Muscle layer of duodenum (tissue), 2 donors: ENCODE results near the gene TNFAIP3.
"Not testable (repeated sequence)": the region's sequence is repeated elsewhere in the genome, so short reads cannot be mapped to it uniquely, and the experiment has no call there.

Experiments used
- H3K27ac ChIP-seq: one replicate; pipeline ENCODE4 v1.7.0; 2013; ENCODE audit warnings: mild to moderate bottlenecking, low read length
- H3K27me3 ChIP-seq: one replicate; pipeline ENCODE4 v1.7.0; 2013; ENCODE audit warnings: low read depth, mild to moderate bottlenecking, control low read depth, low read length
- H3K36me3 ChIP-seq, 2 donors: one replicate each; pipeline ENCODE4 v1.7.0; 2013; ENCODE audit warnings: low read length in 2 of 2, control low read depth in 1 of 2, mild to moderate bottlenecking in 1 of 2; ENCODE audit not compliant: insufficient read depth in 2 of 2, control insufficient read depth in 1 of 2
- H3K4me1 ChIP-seq, 2 donors: one replicate each; pipeline ENCODE4 v1.7.0; 2013; ENCODE audit warnings: low read length in 2 of 2, mild to moderate bottlenecking in 2 of 2, control low read depth in 1 of 2, moderate library complexity in 1 of 2; ENCODE audit not compliant: insufficient read depth in 2 of 2, control insufficient read depth in 1 of 2
- H3K4me3 ChIP-seq, 2 donors: one replicate each; pipeline ENCODE4 v1.7.0; 2013; ENCODE audit warnings: low read length in 2 of 2, low read depth in 1 of 2, mild to moderate bottlenecking in 1 of 2
- H3K9me3 ChIP-seq, 2 donors: one replicate each; pipeline ENCODE4 v1.7.0; 2013; ENCODE audit warnings: low read length in 2 of 2, control low read depth in 1 of 2, mild to moderate bottlenecking in 1 of 2; ENCODE audit not compliant: control insufficient read depth in 1 of 2
- donor health status: healthy.

The TNFAIP3 gene

GRCh38 chr6:137844773-137845172 is 22.3 kb upstream of the TNFAIP3 start:
- not testable (repeated sequence) for H3K36me3 ChIP-seq, H3K9me3 ChIP-seq, H3K27ac ChIP-seq

DNA sequence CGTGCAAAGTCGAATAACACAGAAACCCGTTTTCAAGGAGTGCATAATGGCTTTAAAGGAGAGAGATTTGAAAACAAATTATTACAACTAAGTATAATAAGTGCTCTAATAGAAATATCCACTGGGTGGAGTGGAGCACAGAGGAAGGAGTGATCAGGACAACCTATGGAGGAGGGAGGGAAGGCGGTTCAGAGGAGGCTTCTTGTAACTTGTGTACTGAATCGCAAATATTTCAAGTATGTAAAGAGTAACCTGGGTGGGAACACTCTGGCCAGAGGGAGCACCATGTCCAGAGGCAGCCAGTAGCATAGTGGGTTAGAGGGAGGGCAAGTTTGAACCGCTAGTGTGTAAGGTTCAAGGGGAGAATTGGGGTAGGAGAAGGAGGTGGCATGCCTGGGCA is 21.6 kb upstream of the TNFAIP3 start:
- Histone ChIP-seq H3K27ac (no peak overlapping the region), H3K4me1 (peaks cover 0 to 10% of the 10 kb centered on the region in 2 donors), H3K27me3 (no peaks in the 10 kb centered on the region), H3K4me3 (no peak overlapping the region), H3K9me3 (no peaks in the 10 kb centered on the region), H3K36me3 (no peaks in the 10 kb centered on the region)

More at GRCh38 chr6:137844773-137845172, 22.3 kb upstream of the TNFAIP3 start:
- H3K4me1 ChIP-seq, H3K4me3 ChIP-seq, H3K27me3 ChIP-seq: not testable (repeated sequence)

DNA sequence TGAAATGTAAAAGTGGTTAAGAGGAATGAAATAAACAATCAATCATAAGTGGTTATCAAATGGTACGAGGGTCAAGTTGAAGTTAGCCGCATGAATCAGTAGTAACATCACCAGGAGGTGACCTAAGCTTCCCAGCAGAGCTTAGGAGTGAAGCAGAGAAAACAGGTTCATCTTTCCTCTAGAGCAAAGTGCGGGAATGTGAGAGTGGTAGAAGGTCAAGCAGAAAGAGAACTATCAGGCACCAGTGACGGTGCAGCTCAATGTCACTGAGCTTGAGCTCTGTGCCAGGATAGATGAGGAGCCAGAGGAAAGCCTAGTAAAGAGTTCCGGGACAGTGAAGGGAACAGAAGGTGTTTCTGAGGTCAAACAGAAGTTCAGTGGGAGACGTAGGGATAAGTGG is 20.8 kb upstream of the TNFAIP3 start:
- Histone ChIP-seq H3K4me3 (no peak overlapping the region), H3K36me3 (no peaks in the 10 kb centered on the region), H3K4me1 (peaks cover 0 to 10% of the 10 kb centered on the region in 2 donors), H3K27me3 (no peaks in the 10 kb centered on the region), H3K9me3 (no peaks in the 10 kb centered on the region), H3K27ac (no peak overlapping the region)

GRCh38 chr6:137846772-137847313 is 20.2 kb upstream of the TNFAIP3 start:
- no peak overlapping the region for H3K27ac ChIP-seq

GRCh38 chr6:137847748-137848147 is 19.3 kb upstream of the TNFAIP3 start:
- Histone ChIP-seq H3K4me1 (peaks cover 0 to 10% of the 10 kb centered on the region in 2 donors), H3K9me3 (no peaks in the 10 kb centered on the region), H3K27ac (no peak overlapping the region), H3K27me3 (no peaks in the 10 kb centered on the region), H3K36me3 (no peaks in the 10 kb centered on the region), H3K4me3 (no peak overlapping the region)

More at GRCh38 chr6:137846772-137847313, 20.2 kb upstream of the TNFAIP3 start:
- Histone ChIP-seq H3K9me3 (no peaks in the 10 kb centered on the region), H3K36me3 (no peaks in the 10 kb centered on the region), H3K27me3 (no peaks in the 10 kb centered on the region), H3K4me1 (peaks cover 0 to 10% of the 10 kb centered on the region in 2 donors), H3K4me3 (no peak overlapping the region)

- Histone ChIP-seq H3K27me3 (no peaks in the 10 kb centered on the region), H3K4me1 (peaks cover 0 to 10% of the 10 kb centered on the region in 2 donors), H3K9me3 (no peaks in the 10 kb centered on the region), H3K36me3 (no peaks in the 10 kb centered on the region), H3K4me3 (no peak overlapping the region), H3K27ac (no peak overlapping the region)
Observed at GRCh38 chr6:137848672-137849071, 18.4 kb upstream of the TNFAIP3 start.

GRCh38 chr6:137849181-137849980 is 17.7 kb upstream of the TNFAIP3 start:
- Histone ChIP-seq H3K27me3 (no peaks in the 10 kb centered on the region), H3K9me3 (no peaks in the 10 kb centered on the region), H3K4me1 (peaks cover 0 to 10% of the 10 kb centered on the region in 2 donors), H3K4me3 (no peak overlapping the region), H3K27ac (no peak overlapping the region), H3K36me3 (no peaks in the 10 kb centered on the region)

DNA sequence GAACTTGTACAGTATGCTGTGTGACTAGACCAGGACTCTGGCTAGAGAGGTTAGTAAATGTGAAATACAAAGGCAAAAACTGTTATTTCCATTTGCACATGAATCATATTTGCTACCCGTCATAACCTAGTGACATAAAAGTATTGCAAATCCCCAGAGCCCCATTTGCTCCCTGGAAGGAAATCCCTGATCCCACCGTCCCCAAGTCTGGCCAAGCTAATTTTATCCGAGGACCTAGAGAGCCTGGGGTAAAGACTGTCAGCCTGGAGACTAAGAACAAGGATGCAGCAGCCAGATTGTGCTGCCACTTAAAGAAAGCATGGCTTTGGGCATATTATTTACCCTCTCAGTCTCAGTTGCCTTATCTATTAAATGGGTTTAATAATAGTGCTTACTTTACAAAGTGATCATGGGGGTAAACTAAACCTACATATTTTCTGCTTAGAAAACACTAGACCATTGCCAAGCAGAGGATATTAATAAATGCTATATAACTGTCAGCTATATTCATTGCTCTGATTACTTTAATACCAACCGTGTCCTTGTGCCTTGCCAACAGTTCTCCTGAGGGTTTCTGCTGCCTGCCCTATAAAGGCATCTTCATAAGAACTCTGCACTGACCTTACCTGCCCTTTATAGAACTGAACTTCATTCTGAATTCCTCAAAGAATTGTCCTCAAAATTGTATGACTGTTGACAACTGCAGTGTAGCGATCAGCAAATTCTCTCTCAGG is 16.9 kb upstream of the TNFAIP3 start:
- no peak overlapping the region for H3K27ac ChIP-seq
- peaks cover 0 to 10% of the 10 kb centered on the region in 2 donors for H3K4me1 ChIP-seq
- H3K9me3 ChIP-seq: no peaks in the 10 kb centered on the region
- H3K27me3 ChIP-seq: no peaks in the 10 kb centered on the region
- H3K4me3 ChIP-seq: no peak overlapping the region
- H3K36me3 ChIP-seq: no peaks in the 10 kb centered on the region

- no peak overlapping the region for H3K27ac ChIP-seq
- no peaks in the 10 kb centered on the region for H3K36me3 ChIP-seq
- H3K27me3 ChIP-seq: no peaks in the 10 kb centered on the region
- H3K9me3 ChIP-seq: no peaks in the 10 kb centered on the region
- no peak overlapping the region for H3K4me3 ChIP-seq
- peaks cover 0 to 10% of the 10 kb centered on the region in 2 donors for H3K4me1 ChIP-seq
Observed at GRCh38 chr6:137850816-137851602, 16.1 kb upstream of the TNFAIP3 start.

GRCh38 chr6:137851669-137852068 is 15.4 kb upstream of the TNFAIP3 start:
- Histone ChIP-seq H3K27me3 (no peaks in the 10 kb centered on the region), H3K4me1 (peaks cover 0 to 10% of the 10 kb centered on the region in 2 donors), H3K27ac (no peak overlapping the region), H3K9me3 (no peaks in the 10 kb centered on the region), H3K4me3 (no peak overlapping the region), H3K36me3 (no peaks in the 10 kb centered on the region)

GRCh38 chr6:137852346-137852745 is 14.7 kb upstream of the TNFAIP3 start:
- H3K4me1 ChIP-seq: peaks cover 0 to 10% of the 10 kb centered on the region in 2 donors
- H3K27ac ChIP-seq: no peak overlapping the region

More at GRCh38 chr6:137852346-137852745, 14.7 kb upstream of the TNFAIP3 start:
- no peaks in the 10 kb centered on the region for H3K9me3 ChIP-seq
- no peaks in the 10 kb centered on the region for H3K27me3 ChIP-seq
- no peaks in the 10 kb centered on the region for H3K36me3 ChIP-seq
- no peak overlapping the region for H3K4me3 ChIP-seq
